ENCODE data around the gene SPEG. TPM values are rescaled to one million over a fixed set of nuclear protein-coding genes. Genes with fewer than 3 reads are reported as not detected.

Gene SPEG
- total RNA-seq, 1 donor from 2014 or later = 5.6 TPM

DNA sequence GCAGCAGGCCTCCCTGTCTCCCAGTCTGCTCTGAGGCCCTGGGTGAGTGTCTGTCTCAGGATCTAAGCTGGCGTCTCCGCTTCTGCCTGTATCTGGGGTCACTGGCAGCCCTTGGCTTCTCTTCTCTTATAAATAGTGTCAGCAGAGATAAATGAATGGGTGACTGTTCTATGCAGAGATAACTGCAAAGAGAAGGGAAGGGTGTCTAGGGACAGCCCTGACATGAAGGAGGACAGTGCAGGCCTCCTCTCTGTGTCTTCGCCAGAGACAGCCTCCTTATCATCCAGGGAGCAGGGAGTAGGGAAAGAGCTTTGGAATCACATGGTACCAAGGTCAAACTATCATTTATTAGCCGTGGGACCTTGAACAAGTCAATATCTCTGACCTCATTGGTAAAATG is 35.8 kb downstream of the SPEG start:
- TF ChIP-seq, protein P1, sequence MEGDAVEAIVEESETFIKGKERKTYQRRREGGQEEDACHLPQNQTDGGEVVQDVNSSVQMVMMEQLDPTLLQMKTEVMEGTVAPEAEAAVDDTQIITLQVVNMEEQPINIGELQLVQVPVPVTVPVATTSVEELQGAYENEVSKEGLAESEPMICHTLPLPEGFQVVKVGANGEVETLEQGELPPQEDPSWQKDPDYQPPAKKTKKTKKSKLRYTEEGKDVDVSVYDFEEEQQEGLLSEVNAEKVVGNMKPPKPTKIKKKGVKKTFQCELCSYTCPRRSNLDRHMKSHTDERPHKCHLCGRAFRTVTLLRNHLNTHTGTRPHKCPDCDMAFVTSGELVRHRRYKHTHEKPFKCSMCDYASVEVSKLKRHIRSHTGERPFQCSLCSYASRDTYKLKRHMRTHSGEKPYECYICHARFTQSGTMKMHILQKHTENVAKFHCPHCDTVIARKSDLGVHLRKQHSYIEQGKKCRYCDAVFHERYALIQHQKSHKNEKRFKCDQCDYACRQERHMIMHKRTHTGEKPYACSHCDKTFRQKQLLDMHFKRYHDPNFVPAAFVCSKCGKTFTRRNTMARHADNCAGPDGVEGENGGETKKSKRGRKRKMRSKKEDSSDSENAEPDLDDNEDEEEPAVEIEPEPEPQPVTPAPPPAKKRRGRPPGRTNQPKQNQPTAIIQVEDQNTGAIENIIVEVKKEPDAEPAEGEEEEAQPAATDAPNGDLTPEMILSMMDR (IDR thresholded peaks at IDR 0.05) = no peak
- Histone ChIP-seq H3K4me1 (no peaks in the 10 kb centered on the region), H3K9me3 (no peaks in the 10 kb centered on the region), H3K27me3 (peaks cover 6% of the 10 kb centered on the region), H3K27ac (no peak overlapping the region), H3K4me3 (no peak overlapping the region), H3K36me3 (no peaks in the 10 kb centered on the region)
- ATAC-seq (no peak), DNase-seq (no peak)
- intact Hi-C loops (cut with DNase I) = no loop called here

DNA sequence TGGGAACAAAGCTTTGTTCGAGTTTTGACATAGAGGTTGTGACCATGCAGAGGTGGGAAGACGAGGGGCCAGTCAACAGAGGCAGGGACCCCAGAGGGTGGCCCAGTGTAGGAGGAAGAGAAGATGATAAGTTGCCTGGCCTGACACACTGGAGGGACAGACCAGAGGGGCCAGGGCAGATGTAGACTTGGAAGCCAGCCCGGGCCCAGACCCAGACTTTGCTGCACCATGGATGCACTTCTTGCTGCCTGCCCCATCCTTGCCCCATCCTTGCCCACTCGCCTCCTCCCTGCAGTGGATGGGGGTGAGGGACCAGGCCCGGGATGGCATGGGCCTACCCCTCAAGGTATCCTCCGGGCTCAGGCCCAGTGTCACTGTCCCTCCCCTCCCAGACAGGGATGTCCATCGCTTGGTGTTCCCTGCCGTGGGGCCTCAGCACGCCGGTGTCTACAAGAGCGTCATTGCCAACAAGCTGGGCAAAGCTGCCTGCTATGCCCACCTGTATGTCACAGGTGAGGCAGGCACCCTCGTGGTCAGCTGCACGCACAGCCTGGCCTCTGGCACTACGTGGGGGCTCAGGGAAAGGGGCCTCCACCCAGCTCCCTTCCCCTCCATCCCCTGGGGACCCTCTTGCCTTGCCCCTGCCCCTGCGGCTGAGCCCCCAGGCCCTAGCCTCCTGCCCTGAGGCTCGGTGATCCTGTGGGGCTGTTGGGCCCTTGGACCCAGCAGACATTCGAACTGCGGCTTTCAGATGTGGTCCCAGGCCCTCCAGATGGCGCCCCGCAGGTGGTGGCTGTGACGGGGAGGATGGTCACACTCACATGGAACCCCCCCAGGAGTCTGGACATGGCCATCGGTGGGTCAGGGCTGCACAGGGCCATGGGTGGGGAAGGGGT is 37.1 kb downstream of the SPEG start:
- Histone ChIP-seq H3K27ac (no peak overlapping the region), H3K4me1 (no peaks in the 10 kb centered on the region), H3K36me3 (no peaks in the 10 kb centered on the region), H3K4me3 (no peak overlapping the region), H3K9me3 (no peaks in the 10 kb centered on the region), H3K27me3 (peaks cover 6% of the 10 kb centered on the region)
- intact Hi-C loops (cut with DNase I) = no loop called here
- ATAC-seq (no peak), DNase-seq (no peak)
- TF ChIP-seq, protein P1 (IDR thresholded peaks at IDR 0.05) = no peak

DNA sequence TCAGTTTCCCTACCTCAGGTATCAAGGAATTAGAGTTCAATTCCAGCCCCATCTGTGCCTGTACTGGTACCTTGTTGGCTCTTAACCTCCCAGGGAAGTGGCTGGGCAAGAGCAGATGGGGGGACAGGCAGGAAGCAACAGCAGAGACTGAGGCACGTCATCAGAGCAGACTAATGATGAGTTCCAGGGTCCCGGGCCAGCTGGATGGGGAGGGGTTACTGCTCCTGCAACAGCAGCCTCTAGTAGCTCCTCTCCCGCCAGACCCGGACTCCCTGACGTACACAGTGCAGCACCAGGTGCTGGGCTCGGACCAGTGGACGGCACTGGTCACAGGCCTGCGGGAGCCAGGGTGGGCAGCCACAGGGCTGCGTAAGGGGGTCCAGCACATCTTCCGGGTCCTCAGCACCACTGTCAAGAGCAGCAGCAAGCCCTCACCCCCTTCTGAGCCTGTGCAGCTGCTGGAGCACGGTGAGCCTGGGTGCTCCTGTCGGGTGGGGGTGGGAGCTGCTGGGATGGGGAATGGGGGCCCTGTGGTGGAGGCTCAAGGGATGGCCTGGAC is 38.1 kb downstream of the SPEG start:
- no peak for DNase-seq
- intact Hi-C loops (cut with DNase I) = no loop called here
- no peaks in the 10 kb centered on the region for H3K36me3 ChIP-seq
- H3K27ac ChIP-seq = no peak overlapping the region
- H3K27me3 ChIP-seq = peaks cover 6% of the 10 kb centered on the region
- no peak overlapping the region for H3K4me3 ChIP-seq
- no peaks in the 10 kb centered on the region for H3K9me3 ChIP-seq
- TF ChIP-seq, protein P1 (IDR thresholded peaks at IDR 0.05) = no peak
- no peaks in the 10 kb centered on the region for H3K4me1 ChIP-seq
- no peak for ATAC-seq

DNA sequence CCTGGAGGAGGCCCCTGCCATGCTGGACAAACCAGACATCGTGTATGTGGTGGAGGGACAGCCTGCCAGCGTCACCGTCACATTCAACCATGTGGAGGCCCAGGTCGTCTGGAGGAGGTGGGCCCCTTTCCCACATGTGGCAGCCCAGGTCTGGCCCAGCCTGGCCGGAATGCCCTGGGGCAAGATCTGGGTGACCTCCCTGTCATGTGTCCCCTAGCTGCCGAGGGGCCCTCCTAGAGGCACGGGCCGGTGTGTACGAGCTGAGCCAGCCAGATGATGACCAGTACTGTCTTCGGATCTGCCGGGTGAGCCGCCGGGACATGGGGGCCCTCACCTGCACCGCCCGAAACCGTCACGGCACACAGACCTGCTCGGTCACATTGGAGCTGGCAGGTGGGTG is 38.9 kb downstream of the SPEG start:
- TF ChIP-seq, protein P1 (IDR thresholded peaks at IDR 0.05) = no peak
- no peak for ATAC-seq
- H3K9me3 ChIP-seq = no peaks in the 10 kb centered on the region
- no peak overlapping the region for H3K4me3 ChIP-seq
- intact Hi-C loops (cut with DNase I) = no loop called here
- no peaks in the 10 kb centered on the region for H3K36me3 ChIP-seq
- DNase-seq = no peak
- H3K4me1 ChIP-seq = no peaks in the 10 kb centered on the region
- H3K27ac ChIP-seq = no peak overlapping the region
- peaks cover 6% of the 10 kb centered on the region for H3K27me3 ChIP-seq

- Histone ChIP-seq H3K4me1 (no peaks in the 10 kb centered on the region), H3K27ac (no peak overlapping the region), H3K36me3 (no peaks in the 10 kb centered on the region), H3K4me3 (no peak overlapping the region), H3K27me3 (peaks cover 6% of the 10 kb centered on the region), H3K9me3 (no peaks in the 10 kb centered on the region)
- TF ChIP-seq, protein P1 (IDR thresholded peaks at IDR 0.05) = no peak
- ATAC-seq (no peak), DNase-seq (no peak)
- intact Hi-C loops (cut with DNase I) = no loop called here
Measured at GRCh38 chr2:219474285-219475060, 39.8 kb downstream of the SPEG start.
